Liver (tissue), 3 donors: ENCODE measurements around the gene CAVIN1.

Experiments
- REST ChIP-seq: IDR thresholded peaks from 2 replicates; pipeline ENCODE4 v1.6.1; 2016; ENCODE audit warnings: antibody characterized with exemption, mild to moderate bottlenecking
- SP1 ChIP-seq: IDR thresholded peaks from 2 replicates; pipeline ENCODE4 v1.6.1; 2018; ENCODE audit warnings: antibody characterized with exemption, mild to moderate bottlenecking
- YY1 ChIP-seq: IDR thresholded peaks from 2 replicates; pipeline ENCODE4 v1.6.1; 2016; ENCODE audit warnings: antibody characterized with exemption, mild to moderate bottlenecking
- TF ChIP-seq, protein P1 (sequence below): fragments of 150-350 bp; IDR thresholded peaks from 2 replicates; pipeline ENCODE4 v1.5.1; 2017; ENCODE audit warnings: improper control_type of control experiment, low read depth, low read length; ENCODE audit not compliant: missing input control
- donor health status: healthy.
- donor health status: healthy.

- TF ChIP-seq, protein P1, sequence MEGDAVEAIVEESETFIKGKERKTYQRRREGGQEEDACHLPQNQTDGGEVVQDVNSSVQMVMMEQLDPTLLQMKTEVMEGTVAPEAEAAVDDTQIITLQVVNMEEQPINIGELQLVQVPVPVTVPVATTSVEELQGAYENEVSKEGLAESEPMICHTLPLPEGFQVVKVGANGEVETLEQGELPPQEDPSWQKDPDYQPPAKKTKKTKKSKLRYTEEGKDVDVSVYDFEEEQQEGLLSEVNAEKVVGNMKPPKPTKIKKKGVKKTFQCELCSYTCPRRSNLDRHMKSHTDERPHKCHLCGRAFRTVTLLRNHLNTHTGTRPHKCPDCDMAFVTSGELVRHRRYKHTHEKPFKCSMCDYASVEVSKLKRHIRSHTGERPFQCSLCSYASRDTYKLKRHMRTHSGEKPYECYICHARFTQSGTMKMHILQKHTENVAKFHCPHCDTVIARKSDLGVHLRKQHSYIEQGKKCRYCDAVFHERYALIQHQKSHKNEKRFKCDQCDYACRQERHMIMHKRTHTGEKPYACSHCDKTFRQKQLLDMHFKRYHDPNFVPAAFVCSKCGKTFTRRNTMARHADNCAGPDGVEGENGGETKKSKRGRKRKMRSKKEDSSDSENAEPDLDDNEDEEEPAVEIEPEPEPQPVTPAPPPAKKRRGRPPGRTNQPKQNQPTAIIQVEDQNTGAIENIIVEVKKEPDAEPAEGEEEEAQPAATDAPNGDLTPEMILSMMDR = no peak
- peak; percentile 96 for TF ChIP-seq REST
- TF ChIP-seq SP1 = no peak
- peak; percentile 29 for TF ChIP-seq YY1
These were observed 36.8 kb upstream of the CAVIN1 start for GRCh38 chr17:42459801-42460281.
